ENCODE results near the gene DOCK1.

DOCK1 gene

DNA sequence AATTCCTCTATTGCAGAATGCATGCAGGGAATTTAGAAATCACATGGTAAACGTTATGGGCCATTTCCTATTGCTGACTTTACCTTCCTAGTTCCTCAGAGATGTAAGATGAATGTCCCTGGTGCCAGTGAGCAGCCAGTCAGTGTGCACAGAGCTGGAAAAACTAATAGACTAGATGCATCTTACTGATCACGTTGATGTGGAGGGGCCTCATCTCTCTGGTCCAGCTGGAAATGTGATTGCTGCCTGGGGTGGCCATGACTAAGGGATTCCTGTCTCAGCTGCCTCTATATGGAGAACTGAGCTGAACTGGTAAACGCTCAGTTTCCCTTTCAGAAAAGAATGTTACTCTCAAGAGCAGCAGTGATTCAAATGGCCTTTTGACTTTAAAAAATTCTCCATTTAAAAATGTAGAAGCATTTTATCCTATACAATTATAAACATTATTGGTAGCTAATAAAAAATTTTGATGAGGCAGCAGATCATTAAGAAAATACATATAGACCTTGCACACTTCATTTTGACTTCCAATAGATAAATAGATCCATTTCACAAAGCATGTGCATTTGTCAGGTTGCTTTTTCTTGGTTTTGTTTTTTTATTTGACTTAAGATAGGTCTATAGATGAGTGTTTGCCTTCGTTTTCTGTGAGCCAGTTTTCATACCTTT lies 371.7 kb downstream of the DOCK1 start:
- Histone ChIP-seq H3K4me3 (ENCODE audit: low read length) (no peak overlapping the region), H3K36me3 (ENCODE audit: control insufficient read depth, low read depth, low read length) (no peaks in the 10 kb centered on the region), H3K27me3 (ENCODE audit: control insufficient read depth, insufficient read depth, low read length) (no peaks in the 10 kb centered on the region), H3K9me3 (ENCODE audit: control insufficient read depth, low read depth, low read length) (peaks cover 6% of the 10 kb centered on the region), H3K9ac (ENCODE audit: low read length) (no peak overlapping the region), H3K4me1 (ENCODE audit: control insufficient read depth, low read depth, low read length) (no peaks in the 10 kb centered on the region), H3K27ac (ENCODE audit: low read length) (no peak overlapping the region)

DNA sequence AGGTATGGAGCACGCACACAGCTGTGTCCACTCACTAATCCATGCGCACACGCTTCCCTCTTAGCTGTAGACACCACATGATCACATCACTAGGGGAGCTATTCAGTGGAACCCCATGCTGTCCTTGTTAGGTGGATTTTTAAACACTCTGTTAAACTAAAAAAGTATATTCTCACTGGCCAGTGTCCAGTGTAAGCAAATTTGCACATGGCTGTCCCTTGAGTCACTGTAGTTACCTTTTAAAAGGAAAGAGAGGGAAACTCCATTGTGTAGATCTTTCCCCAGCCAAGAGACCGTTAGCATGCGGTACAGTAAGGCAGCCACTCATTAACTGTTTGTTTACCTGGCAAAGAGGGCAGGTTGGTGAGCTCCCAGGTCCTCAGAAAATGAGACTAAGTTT lies 372.8 kb downstream of the DOCK1 start:
- no peak overlapping the region for H3K4me3 ChIP-seq (ENCODE audit: low read length)
- no peaks in the 10 kb centered on the region for H3K27me3 ChIP-seq (ENCODE audit: control insufficient read depth, insufficient read depth, low read length)
- H3K9me3 ChIP-seq (ENCODE audit: control insufficient read depth, low read depth, low read length), result peaks cover 6% of the 10 kb centered on the region
- H3K9ac ChIP-seq (ENCODE audit: low read length), result no peak overlapping the region
- H3K27ac ChIP-seq (ENCODE audit: low read length), result no peak overlapping the region
- H3K4me1 ChIP-seq (ENCODE audit: control insufficient read depth, low read depth, low read length), result no peaks in the 10 kb centered on the region
- no peaks in the 10 kb centered on the region for H3K36me3 ChIP-seq (ENCODE audit: control insufficient read depth, low read depth, low read length)

DNA sequence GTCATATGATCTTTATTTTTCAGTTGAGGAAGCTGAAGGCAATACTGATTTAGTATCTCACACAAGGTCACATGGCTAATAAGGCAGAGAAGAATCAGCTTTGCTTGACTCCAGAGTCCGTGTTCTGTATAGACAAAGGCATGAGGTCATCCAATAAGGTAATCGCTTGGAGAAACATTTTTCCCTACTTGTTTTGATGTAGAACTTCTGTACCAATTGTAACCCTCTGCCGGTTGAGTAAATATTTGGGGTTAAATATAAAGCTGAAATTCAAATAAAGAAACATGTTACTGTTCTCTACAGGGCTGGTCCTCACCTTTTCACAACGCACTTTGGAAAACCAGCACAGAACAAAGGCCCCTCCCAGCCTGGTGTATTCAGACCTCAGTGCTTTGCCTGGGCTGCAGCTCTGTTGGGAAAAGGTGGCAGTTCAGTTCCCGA lies 374.1 kb downstream of the DOCK1 start:
- Histone ChIP-seq H3K4me1 (ENCODE audit: control insufficient read depth, low read depth, low read length) (no peaks in the 10 kb centered on the region), H3K4me3 (ENCODE audit: low read length) (no peak overlapping the region), H3K9me3 (ENCODE audit: control insufficient read depth, low read depth, low read length) (peaks cover 6% of the 10 kb centered on the region), H3K36me3 (ENCODE audit: control insufficient read depth, low read depth, low read length) (no peaks in the 10 kb centered on the region), H3K27me3 (ENCODE audit: control insufficient read depth, insufficient read depth, low read length) (no peaks in the 10 kb centered on the region), H3K27ac (ENCODE audit: low read length) (no peak overlapping the region), H3K9ac (ENCODE audit: low read length) (no peak overlapping the region)

DNA sequence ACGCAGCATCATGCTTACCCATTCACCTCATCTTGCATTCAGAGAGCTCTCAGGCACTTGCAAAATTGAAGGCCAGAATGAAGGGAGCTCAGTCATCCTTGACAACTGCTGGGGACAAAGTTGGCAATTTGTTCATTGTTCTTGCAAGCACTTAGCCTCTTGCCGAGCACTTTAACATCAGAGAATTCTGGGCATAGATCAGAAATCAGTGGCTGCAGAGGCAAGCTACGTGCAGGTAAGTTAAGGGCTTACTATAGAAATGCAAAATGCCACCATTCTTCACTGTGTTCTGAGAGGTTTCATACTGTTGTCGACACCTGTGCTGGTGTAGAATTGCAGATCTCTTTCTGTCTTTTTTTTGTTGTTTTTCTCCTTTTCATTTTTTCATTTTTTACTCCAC lies 375.2 kb downstream of the DOCK1 start:
- Histone ChIP-seq H3K27ac (ENCODE audit: low read length) (no peak overlapping the region), H3K4me1 (ENCODE audit: control insufficient read depth, low read depth, low read length) (no peaks in the 10 kb centered on the region), H3K4me3 (ENCODE audit: low read length) (no peak overlapping the region), H3K27me3 (ENCODE audit: control insufficient read depth, insufficient read depth, low read length) (no peaks in the 10 kb centered on the region), H3K36me3 (ENCODE audit: control insufficient read depth, low read depth, low read length) (no peaks in the 10 kb centered on the region), H3K9ac (ENCODE audit: low read length) (no peak overlapping the region), H3K9me3 (ENCODE audit: control insufficient read depth, low read depth, low read length) (peaks cover 6% of the 10 kb centered on the region)

DNA sequence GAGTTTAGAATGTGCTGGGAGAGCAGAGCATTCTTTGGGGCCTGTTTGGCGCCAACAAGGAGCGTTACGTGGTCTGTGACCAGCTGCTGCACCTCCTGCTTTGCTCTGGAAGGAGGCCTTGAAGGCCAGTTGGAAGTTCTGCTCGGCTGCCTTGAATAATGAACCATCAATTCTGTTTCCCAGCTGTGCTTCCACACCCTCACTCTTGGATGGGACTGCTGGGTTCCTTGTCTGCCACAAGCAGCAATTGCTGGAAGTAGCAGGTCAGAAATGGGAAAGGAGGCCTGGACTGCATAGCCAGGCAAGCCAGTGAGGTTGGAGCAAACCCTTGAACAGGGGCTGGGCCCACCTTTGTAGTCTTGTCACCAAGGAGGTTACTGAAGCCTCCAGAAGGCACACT lies 377.8 kb downstream of the DOCK1 start:
- no peaks in the 10 kb centered on the region for H3K36me3 ChIP-seq (ENCODE audit: control insufficient read depth, low read depth, low read length)
- no peaks in the 10 kb centered on the region for H3K27me3 ChIP-seq (ENCODE audit: control insufficient read depth, insufficient read depth, low read length)
- no peak overlapping the region for H3K27ac ChIP-seq (ENCODE audit: low read length)
- H3K4me3 ChIP-seq (ENCODE audit: low read length), result no peak overlapping the region
- peaks cover 12% of the 10 kb centered on the region for H3K9me3 ChIP-seq (ENCODE audit: control insufficient read depth, low read depth, low read length)
- no peak overlapping the region for H3K9ac ChIP-seq (ENCODE audit: low read length)
- H3K4me1 ChIP-seq (ENCODE audit: control insufficient read depth, low read depth, low read length), result no peaks in the 10 kb centered on the region

DNA sequence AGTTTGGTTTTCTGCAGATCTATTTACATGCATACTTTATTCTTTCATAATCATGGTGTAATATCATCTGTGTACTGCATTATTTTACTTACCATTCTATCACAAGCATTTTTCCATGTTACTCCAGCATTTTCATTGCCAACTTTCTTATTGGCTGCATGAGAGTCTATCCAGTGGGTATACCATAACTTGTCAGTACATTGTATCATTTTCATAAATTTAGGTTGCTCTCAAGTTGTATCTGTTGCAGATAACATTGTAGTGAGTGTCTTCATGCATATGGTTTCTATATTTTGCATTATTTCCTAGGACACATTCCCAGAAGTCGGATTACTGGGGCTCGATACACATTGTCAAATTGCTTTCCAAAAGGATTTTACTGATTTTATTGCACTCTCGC lies 378.3 kb downstream of the DOCK1 start:
- Histone ChIP-seq H3K4me1 (ENCODE audit: control insufficient read depth, low read depth, low read length) (no peaks in the 10 kb centered on the region), H3K9ac (ENCODE audit: low read length) (no peak overlapping the region), H3K27ac (ENCODE audit: low read length) (no peak overlapping the region), H3K4me3 (ENCODE audit: low read length) (no peak overlapping the region), H3K27me3 (ENCODE audit: control insufficient read depth, insufficient read depth, low read length) (no peaks in the 10 kb centered on the region), H3K9me3 (ENCODE audit: control insufficient read depth, low read depth, low read length) (peaks cover 16% of the 10 kb centered on the region), H3K36me3 (ENCODE audit: control insufficient read depth, low read depth, low read length) (no peaks in the 10 kb centered on the region)

DNA sequence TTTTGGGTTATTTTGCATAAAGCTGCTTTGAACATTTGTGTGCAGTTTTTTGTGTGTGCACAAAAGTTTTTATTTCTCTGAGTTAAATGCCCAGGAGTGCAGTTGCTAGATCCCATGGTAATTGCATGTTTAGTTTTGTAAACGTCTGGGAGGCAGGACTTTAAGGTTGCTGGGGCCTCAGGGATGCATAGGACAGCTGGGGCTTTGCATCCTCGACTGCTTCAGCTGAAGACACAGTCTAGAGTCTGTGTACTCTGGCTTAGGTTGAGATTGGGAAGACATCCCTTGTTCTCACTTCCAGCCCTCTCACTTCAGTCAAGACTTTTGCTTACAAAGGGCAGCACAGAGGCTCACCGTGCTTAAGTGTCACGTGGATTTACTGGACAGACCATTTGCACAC lies 385.6 kb downstream of the DOCK1 start:
- H3K9me3 ChIP-seq (ENCODE audit: control insufficient read depth, low read depth, low read length), result peaks cover 15% of the 10 kb centered on the region
- H3K9ac ChIP-seq (ENCODE audit: low read length), result no peak overlapping the region
- no peak overlapping the region for H3K4me3 ChIP-seq (ENCODE audit: low read length)
- no peak overlapping the region for H3K27ac ChIP-seq (ENCODE audit: low read length)
- H3K27me3 ChIP-seq (ENCODE audit: control insufficient read depth, insufficient read depth, low read length), result no peaks in the 10 kb centered on the region
- no peaks in the 10 kb centered on the region for H3K36me3 ChIP-seq (ENCODE audit: control insufficient read depth, low read depth, low read length)
- H3K4me1 ChIP-seq (ENCODE audit: control insufficient read depth, low read depth, low read length), result peaks cover 3% of the 10 kb centered on the region

DNA sequence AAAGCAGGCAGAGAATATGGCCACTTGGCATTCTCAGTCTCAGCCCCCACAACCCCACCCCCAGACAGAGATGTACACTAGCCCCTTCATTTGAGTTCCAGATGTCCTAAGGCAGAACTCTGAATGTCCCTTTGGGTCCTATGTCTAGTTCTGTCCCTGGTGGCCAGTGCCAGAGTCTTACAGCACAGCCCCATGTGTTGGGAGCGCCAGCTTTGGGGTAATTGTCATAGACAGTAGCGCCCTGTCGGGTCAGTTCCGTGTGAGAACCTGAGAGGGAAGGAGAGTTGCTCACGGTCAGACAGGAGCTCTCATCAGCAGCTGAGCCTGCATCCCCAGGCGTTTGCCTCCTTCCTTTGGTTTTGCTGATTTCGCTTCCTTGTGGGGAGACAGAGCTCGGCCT lies 386.1 kb downstream of the DOCK1 start:
- H3K4me3 ChIP-seq (ENCODE audit: low read length), result no peak overlapping the region
- H3K9me3 ChIP-seq (ENCODE audit: control insufficient read depth, low read depth, low read length), result peaks cover 15% of the 10 kb centered on the region
- no peaks in the 10 kb centered on the region for H3K36me3 ChIP-seq (ENCODE audit: control insufficient read depth, low read depth, low read length)
- H3K4me1 ChIP-seq (ENCODE audit: control insufficient read depth, low read depth, low read length), result peaks cover 7% of the 10 kb centered on the region
- H3K27ac ChIP-seq (ENCODE audit: low read length), result no peak overlapping the region
- H3K27me3 ChIP-seq (ENCODE audit: control insufficient read depth, insufficient read depth, low read length), result no peaks in the 10 kb centered on the region
- no peak overlapping the region for H3K9ac ChIP-seq (ENCODE audit: low read length)

DNA sequence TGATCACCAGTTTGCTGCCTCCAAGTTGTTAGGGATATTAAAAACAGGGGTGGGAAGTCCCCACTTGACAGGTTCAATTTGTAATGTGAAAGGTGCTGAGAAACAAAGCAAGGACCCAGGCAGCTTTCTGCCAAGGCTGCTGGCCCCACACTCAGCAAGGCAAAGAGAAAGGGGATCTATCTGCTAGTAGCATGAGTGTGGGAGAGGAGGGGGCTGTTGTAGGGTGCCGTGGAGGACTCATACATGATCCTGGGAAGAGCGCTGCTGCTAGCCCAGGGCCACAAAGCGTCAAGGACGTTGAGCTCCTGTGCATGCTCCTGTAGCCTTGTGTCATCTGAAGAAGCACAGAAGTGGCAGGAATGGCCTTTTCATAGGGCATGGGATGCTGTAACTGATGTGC lies 387.7 kb downstream of the DOCK1 start:
- H3K9ac ChIP-seq (ENCODE audit: low read length), result no peak overlapping the region
- peaks cover 9% of the 10 kb centered on the region for H3K9me3 ChIP-seq (ENCODE audit: control insufficient read depth, low read depth, low read length)
- H3K27me3 ChIP-seq (ENCODE audit: control insufficient read depth, insufficient read depth, low read length), result no peaks in the 10 kb centered on the region
- H3K36me3 ChIP-seq (ENCODE audit: control insufficient read depth, low read depth, low read length), result no peaks in the 10 kb centered on the region
- no peak overlapping the region for H3K4me3 ChIP-seq (ENCODE audit: low read length)
- no peak overlapping the region for H3K27ac ChIP-seq (ENCODE audit: low read length)
- H3K4me1 ChIP-seq (ENCODE audit: control insufficient read depth, low read depth, low read length), result peaks cover 11% of the 10 kb centered on the region

DNA sequence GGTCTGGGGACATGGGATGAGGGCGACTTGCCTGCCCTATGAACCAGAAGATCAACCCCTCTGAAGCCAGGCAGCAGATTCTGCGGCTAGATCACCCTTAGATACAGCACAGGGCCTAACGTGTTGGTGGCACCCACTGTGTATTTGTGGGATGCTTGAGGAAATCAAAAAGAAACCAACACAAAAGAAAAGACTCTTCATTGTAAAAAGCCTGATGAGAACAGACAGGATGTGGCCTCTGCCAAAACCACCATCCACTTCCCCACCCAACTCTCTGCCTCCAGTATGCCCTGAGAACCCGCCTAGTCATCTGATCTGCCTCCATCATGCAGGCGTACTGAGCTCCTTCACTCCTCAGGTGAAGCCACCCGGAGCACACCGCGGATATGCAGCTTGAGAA lies 388.4 kb downstream of the DOCK1 start:
- no peak overlapping the region for H3K27ac ChIP-seq (ENCODE audit: low read length)
- peaks cover 11% of the 10 kb centered on the region for H3K4me1 ChIP-seq (ENCODE audit: control insufficient read depth, low read depth, low read length)
- H3K9me3 ChIP-seq (ENCODE audit: control insufficient read depth, low read depth, low read length), result peaks cover 4% of the 10 kb centered on the region
- no peak overlapping the region for H3K4me3 ChIP-seq (ENCODE audit: low read length)
- no peaks in the 10 kb centered on the region for H3K27me3 ChIP-seq (ENCODE audit: control insufficient read depth, insufficient read depth, low read length)
- no peak overlapping the region for H3K9ac ChIP-seq (ENCODE audit: low read length)
- H3K36me3 ChIP-seq (ENCODE audit: control insufficient read depth, low read depth, low read length), result no peaks in the 10 kb centered on the region

DNA sequence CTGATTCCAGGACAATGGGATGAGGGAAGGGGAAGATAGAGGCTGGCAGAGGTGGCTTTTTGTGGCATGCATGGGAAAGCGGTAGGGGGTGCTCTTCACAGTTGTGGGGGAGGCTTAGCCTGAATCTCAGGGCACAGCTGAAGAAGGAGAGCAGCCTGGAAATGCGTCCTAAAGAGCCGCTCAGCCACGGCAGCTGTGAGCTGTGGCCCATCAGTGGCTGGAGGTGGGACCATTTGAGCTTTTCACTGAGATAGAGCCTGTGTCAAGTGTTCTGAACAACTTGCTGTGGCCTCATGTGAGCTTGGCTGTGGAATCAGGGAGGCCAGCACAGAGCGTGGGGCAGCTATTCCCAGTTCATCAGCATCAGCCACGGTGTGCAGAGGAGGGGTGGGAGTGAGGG lies 391.5 kb downstream of the DOCK1 start:
- Histone ChIP-seq H3K9me3 (ENCODE audit: control insufficient read depth, low read depth, low read length) (no peaks in the 10 kb centered on the region), H3K27me3 (ENCODE audit: control insufficient read depth, insufficient read depth, low read length) (no peaks in the 10 kb centered on the region), H3K9ac (ENCODE audit: low read length) (no peak overlapping the region), H3K4me3 (ENCODE audit: low read length) (no peak overlapping the region), H3K4me1 (ENCODE audit: control insufficient read depth, low read depth, low read length) (peaks cover 11% of the 10 kb centered on the region), H3K36me3 (ENCODE audit: control insufficient read depth, low read depth, low read length) (no peaks in the 10 kb centered on the region), H3K27ac (ENCODE audit: low read length) (no peak overlapping the region)

DNA sequence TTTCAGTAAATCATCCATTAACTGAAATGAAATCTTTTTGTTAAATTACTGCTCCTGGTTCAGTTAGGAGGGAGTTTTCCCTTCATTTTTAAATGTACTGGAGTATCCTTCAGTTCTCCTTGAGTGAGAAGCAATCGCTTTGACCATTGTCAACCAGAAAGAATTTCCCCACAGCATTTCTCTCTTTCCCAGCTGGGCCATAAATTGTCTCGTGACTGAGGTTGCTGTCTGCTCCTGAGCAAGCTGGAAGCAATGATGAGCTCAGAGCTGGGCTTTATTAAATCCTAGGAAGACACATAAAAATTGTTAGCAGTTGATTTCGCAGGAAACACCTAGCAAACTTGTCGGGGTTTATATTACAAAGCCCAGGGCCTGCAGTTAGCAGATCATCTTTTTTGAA lies 393.2 kb downstream of the DOCK1 start:
- H3K27ac ChIP-seq (ENCODE audit: low read length), result no peak overlapping the region
- H3K27me3 ChIP-seq (ENCODE audit: control insufficient read depth, insufficient read depth, low read length), result no peaks in the 10 kb centered on the region
- H3K4me3 ChIP-seq (ENCODE audit: low read length), result no peak overlapping the region
- peaks cover 16% of the 10 kb centered on the region for H3K4me1 ChIP-seq (ENCODE audit: control insufficient read depth, low read depth, low read length)
- H3K9me3 ChIP-seq (ENCODE audit: control insufficient read depth, low read depth, low read length), result no peaks in the 10 kb centered on the region
- no peak overlapping the region for H3K9ac ChIP-seq (ENCODE audit: low read length)
- H3K36me3 ChIP-seq (ENCODE audit: control insufficient read depth, low read depth, low read length), result no peaks in the 10 kb centered on the region
